Activated effector memory CD4-positive, alpha-beta T cell treated with anti-CD3 and anti-CD28 coated beads, Interleukin-2, amount 50 U/mL, for 16 hours (primary cell): ENCODE measurements around the gene NBPF1.
A peak's percentile ranks its signal among the peaks of the same experiment; 100 is the strongest.
"Not testable (repeated sequence)": the region's sequence is repeated elsewhere in the genome, so short reads cannot be mapped to it uniquely, and the experiment has no call there.

Experiments
- DNase-seq: peaks from one replicate; pipeline ENCODE4 v3.0.0-alpha.2; 2020

The NBPF1 gene

GRCh38 chr1:16641159-16641975, 28.0 kb upstream of the NBPF1 start:
- not testable (repeated sequence) for DNase-seq

DNA sequence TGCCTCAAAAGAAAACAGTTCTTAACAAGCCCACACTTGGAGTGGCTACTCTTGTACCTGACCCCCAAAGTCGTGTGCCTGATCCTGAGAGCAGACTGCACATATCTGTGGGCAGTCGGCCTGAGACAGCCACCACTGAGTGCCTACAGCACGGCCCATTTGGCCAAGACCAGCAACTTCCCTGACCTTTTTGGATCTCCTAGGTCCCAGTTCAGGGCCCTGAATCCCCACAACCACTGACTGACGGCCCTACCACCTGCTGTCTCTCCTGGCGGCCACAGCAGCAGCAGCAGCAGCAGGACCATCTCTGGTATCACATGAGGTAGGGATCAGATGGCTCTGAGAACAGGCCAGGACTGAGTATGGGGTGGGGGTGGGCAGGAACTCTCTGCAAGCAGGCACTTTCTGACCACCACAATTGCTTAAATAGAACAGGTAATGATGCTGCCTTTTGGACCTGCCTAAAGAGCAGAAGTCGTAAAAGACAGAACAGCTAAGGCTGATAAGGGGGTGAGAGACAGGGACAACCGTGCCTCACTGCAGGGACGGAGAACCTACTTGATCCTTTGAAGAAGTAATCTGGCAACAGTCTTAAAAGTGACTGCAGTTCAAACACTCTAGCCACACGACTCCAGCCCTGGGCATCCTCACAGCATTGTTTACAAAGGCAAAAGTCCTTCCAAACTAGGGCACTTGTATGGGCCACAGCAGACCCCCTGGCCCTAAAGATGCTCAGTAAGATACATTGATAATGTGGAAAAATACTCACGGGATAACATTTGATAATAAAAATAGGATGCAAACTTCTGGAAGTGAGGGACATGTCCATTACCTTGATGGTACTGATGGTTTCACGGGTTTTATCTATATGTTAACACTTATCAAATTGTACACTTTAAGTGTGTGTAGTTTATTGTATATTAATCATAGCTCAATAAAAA, 26.0 kb upstream of the NBPF1 start:
- DNase-seq: peak; percentile 62

DNA sequence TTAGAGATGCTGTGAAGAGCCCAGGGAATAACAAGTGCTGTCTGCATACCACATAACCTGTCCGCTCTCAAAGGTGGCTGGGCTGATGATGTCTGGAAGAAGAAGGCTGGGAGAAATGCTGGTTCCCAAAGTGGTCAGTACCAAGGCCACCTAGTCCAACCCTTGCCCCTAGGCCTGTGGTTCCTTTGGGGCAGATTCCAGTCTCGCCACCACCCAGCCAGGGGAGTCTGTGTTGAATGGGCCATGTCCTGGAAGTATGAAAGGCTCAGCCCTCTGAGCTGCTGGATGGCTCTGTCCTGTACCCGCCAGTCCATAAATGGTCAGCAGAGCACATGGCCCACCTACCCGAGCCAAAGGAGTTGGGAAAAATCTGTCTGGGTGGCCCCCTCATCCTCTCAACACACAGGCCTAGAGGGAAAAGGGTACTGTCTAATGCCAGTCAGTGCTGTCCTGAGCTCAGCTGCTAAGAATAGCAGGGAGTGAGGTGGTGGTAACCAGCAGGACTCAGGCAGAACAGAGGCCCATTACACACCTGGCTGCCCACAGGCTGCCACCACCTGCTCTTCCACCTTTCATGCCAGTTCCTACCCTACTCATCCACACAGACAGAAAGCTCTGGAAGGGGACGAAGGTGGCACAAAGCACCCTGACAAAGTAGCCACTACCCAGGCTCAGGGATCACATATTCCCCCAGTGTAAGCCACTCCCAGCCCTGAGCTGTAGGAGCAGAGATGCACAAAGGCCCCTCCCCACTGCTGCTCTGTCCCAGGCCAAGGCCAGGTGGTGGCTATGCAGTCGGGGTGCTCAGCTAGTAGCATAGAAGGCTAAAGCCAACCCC, 24.8 kb upstream of the NBPF1 start:
- DNase-seq: peak; percentile 62

DNA sequence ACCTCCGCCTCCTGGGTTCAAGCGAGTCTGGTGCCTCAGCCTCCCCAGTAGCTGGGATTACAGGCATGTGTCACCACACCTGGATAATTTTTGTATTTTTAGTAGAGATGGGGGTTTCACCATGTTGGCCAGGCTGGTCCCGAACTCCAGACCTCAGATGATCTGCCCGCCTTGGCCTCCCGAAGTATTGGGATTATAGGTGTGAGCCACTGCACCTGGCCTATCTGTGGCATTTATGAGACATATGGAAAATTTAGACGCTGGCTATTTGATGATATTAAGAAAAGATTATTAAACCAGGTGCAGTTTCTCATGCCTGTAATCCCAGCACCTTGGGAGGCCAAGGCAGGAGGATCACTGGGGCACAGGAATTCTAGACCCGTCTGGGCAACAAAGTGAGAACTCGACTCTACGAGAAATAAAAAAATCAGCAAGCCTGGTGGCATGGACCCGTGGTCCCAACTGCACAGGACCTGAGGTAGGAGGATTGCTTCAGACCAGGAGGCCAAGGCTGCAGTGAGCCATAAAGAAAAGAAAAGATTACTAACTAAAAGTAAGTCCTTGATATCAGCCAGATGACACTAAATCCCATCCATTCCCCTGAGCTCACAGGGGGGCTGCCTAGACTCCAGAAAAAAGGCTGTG, 23.3 kb upstream of the NBPF1 start:
- DNase-seq: peak; percentile 63

DNA sequence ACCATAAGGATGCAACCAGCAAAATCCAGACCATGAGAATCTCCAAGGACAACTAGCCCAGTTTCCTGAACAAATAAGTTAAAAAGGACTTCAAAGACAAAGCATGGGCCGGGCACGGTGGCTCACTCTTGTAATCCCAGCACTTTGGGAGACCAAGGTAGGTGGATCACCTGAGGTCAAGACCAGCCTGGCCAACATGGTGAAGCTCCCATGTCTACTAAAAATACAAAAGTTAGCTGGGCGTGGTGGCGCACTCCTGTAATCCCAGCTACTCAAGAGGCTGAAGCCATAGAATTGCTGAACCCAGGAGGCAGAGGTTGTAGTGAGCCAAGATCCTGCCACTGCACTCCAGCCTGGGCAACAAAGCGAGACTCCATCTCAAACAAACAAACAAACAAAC, 22.6 kb upstream of the NBPF1 start:
- DNase-seq: peak; percentile 64

GRCh38 chr1:16633540-16634282, 20.3 kb upstream of the NBPF1 start:
- not testable (repeated sequence) for DNase-seq

- DNase-seq: peak; percentile 62
Measured at GRCh38 chr1:16632044-16632850, 18.9 kb upstream of the NBPF1 start.

GRCh38 chr1:16631248-16632043, 18.1 kb upstream of the NBPF1 start:
- peak; percentile 69 for DNase-seq

- peak; percentile 66 for DNase-seq
Measured at GRCh38 chr1:16630661-16631247, 17.4 kb upstream of the NBPF1 start.

DNA sequence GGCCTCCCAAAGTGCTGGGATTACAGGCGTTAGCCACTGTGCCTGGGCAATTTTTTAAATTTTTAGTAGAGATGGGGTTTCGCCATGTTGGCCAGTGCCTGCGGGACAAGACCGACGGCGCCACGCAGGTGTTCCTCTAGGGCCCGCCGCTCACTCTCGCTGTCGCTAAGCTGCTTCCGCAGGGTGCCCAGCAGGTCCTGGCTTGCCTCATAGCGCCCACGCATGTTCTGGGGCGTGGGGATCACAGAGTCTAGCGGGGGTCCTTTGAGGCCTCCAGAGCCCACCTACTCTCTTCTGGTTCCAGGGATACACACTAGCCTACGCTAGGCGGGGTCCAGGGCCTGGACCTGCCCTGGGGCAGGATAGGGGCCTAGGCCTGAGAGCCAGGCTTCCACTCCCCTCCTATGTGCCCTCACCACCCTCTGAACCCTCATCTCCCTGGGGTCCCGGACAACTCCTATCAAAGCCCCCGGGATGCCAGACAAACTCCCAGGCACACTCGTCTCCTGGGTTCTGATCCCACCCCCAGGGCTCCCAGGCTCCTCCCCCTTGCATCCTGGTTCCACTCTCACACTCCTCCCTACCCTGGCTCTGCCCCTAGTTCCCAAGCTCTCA, 16.7 kb upstream of the NBPF1 start:
- peak; percentile 63 for DNase-seq

- DNase-seq: peak; percentile 66
Measured at GRCh38 chr1:16628361-16629111, 15.2 kb upstream of the NBPF1 start.

DNA sequence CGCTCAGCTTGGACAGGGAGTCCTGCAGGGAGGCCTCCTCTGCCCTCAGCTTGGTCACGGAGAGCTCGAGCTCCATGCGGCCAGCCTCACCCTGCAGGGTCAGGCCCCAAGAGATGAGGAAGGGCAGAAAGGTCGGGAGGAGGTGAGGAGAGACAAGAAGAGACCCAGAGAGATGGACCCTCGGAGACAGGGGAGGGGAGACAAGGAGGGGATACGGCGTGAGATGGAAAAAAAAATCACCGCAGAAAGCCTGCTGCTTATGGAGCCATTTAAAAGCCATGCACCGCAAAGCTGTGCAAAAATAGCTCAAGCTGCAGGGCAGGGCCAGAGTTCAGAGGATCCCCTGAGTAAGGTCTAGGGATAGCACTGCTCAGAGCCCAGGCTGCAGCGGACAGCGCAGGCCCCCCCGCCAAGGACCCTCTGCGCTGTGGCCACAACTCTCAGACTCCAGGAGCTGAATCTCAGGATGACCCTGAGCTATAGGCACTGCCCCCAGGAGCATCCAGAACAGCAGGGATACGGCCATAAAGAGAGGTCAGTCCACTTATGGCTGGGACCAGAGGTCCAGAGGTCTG, 13.1 kb upstream of the NBPF1 start:
- DNase-seq: not testable (repeated sequence)

GRCh38 chr1:16625497-16626408, 12.4 kb upstream of the NBPF1 start:
- peak; percentile 69 for DNase-seq

DNA sequence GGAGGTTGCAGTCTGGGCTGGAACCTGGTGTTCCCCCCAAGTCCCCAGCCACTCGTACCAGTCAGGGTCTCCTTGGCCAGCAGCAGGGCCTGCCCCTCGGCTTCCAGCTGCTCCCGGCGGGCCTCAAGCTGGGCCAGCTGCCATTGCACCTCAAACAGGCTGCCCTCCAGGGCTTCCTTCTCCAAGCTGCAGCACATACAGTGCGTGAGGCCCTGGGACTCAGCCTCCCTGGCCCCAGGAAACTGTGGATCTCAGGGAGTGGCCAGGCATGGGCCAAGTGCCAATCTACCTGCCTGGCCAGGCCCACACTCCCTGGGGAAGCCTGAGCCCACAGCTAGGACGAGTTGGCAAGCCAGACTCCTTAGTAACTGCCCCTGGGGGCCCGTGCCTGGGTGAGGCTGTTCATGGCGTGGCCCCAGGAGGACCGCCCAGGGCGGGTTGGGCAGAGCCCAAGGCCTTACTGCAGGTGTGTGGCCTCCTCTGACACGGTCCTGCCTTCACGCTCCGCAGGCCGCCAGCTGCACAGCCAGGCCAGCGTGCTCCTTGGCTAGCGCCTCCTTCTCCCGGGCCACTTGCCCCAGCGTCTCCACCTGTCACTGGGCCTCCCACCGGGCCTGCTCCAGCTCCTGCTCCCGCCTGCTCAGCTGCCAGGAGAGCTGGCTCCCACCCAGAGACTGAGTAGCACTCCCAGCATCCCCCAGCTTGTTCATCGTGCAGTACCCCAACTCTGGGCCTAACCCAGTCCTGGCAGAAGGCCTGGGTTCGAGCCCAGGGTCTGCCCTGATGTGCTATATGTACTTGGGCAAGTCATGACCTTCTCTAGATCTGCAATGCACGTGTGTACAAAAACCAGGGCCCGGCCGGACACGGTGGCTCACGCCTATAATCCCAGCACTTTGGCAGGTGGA, 10.7 kb upstream of the NBPF1 start:
- DNase-seq: peak; percentile 68

DNA sequence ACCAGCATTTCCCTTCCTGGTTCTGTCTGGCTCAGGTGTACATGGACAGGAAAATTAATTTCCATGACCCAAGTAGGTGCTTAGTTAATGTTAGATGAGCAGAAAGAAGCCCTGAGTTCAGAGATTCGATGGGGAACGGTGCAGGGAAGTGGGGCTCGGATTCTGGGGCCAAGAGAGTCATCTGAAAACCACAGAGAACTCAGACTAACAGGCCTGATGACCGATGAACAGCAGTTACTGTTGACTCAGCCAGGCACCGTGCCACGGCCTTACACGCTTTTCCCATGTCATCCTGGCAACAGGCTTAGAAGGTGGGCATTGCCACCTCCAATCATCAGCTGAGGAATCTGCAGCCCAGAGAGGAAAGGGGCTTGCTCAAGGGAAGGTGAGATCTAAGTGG, 10.0 kb upstream of the NBPF1 start:
- not testable (repeated sequence) for DNase-seq
